CD1c-positive myeloid dendritic cell (primary cell): Measurements from ENCODE around the gene CYB5A.

Experiments
- DNase-seq: peaks from one replicate; pipeline ENCODE4 v3.0.0-alpha.2; 2016; ENCODE audit errors: extremely low spot score

The CYB5A gene

GRCh38 chr18:74244554-74244953 lies 47.2 kb downstream of the CYB5A start:
- no peak for DNase-seq

GRCh38 chr18:74243127-74243526 lies 48.6 kb downstream of the CYB5A start:
- DNase-seq = no peak

GRCh38 chr18:74242438-74243096 lies 49.2 kb downstream of the CYB5A start:
- DNase-seq = no peak

- no peak for DNase-seq
These were observed 49.8 kb downstream of the CYB5A start for GRCh38 chr18:74241970-74242369.

GRCh38 chr18:74241426-74241825 lies 50.3 kb downstream of the CYB5A start:
- no peak for DNase-seq

GRCh38 chr18:74239567-74239966 lies 52.2 kb downstream of the CYB5A start:
- DNase-seq = no peak

- peak; percentile 48 for DNase-seq
These were observed 57.2 kb downstream of the CYB5A start for GRCh38 chr18:74234326-74235171.

- no peak for DNase-seq
These were observed 57.8 kb downstream of the CYB5A start for GRCh38 chr18:74233933-74234325.

GRCh38 chr18:74230922-74231714 lies 60.6 kb downstream of the CYB5A start:
- no peak for DNase-seq

GRCh38 chr18:74229891-74230290 lies 61.9 kb downstream of the CYB5A start:
- DNase-seq = no peak

GRCh38 chr18:74229005-74229404 lies 62.8 kb downstream of the CYB5A start:
- no peak for DNase-seq

- DNase-seq = no peak
These were observed 63.5 kb downstream of the CYB5A start for GRCh38 chr18:74228312-74228711.

GRCh38 chr18:74226666-74227065 lies 65.1 kb downstream of the CYB5A start:
- DNase-seq = no peak

- DNase-seq = no peak
These were observed 65.6 kb downstream of the CYB5A start for GRCh38 chr18:74226156-74226555.

- DNase-seq = no peak
These were observed 66.4 kb downstream of the CYB5A start for GRCh38 chr18:74225193-74225840.

GRCh38 chr18:74222710-74223494 lies 68.9 kb downstream of the CYB5A start:
- DNase-seq = no peak

- no peak for DNase-seq
These were observed 70.7 kb downstream of the CYB5A start for GRCh38 chr18:74221081-74221480.

GRCh38 chr18:74219056-74219455 lies 72.7 kb downstream of the CYB5A start:
- DNase-seq = no peak

GRCh38 chr18:74217476-74218143 lies 74.2 kb downstream of the CYB5A start:
- no peak for DNase-seq

- DNase-seq = no peak
These were observed 75.1 kb downstream of the CYB5A start for GRCh38 chr18:74216661-74217110.
